H54 (cell line): ENCODE data around the gene BSG.
A peak's percentile ranks its signal among the peaks of the same experiment; 100 is the strongest.

Experiments used
- DNase-seq: peaks from one replicate; pipeline ENCODE4 v3.0.0; 2011; ENCODE audit warnings: low spot score, mixed read lengths; ENCODE audit not compliant: insufficient read length
- FAIRE-seq: peaks from 3 replicates; lab custom pipeline; 2011; peaks lifted over from hg19 to GRCh38; lab: Jason Lieb, UNC
- POLR2A ChIP-seq: IDR thresholded peaks from 2 replicates; pipeline ENCODE4 v1.6.1; 2011; ENCODE audit warnings: low read depth, mild to moderate bottlenecking, low read length

BSG gene

GRCh38 chr19:572140-572742, at the start of gene BSG:
Gene BSG (plus strand): TSS chr19:572596. CDS start chr19:572635, 39 bp downstream.
- DNase-seq (peak; percentile 99), FAIRE-seq (peak; percentile 38)
- peak; percentile 97 for TF ChIP-seq POLR2A

GRCh38 chr19:522726-523125, 49.7 kb upstream of the BSG start:
- DNase-seq (no peak), FAIRE-seq (no peak)
- TF ChIP-seq POLR2A = no peak

- DNase-seq (no peak), FAIRE-seq (no peak)
- no peak for TF ChIP-seq POLR2A
Observed at GRCh38 chr19:524062-524674, 48.2 kb upstream of the BSG start.

GRCh38 chr19:525029-525428, 47.4 kb upstream of the BSG start:
- DNase-seq (no peak), FAIRE-seq (no peak)
- TF ChIP-seq POLR2A = no peak

GRCh38 chr19:525857-526419, 46.5 kb upstream of the BSG start:
- DNase-seq = no peak
- no peak for TF ChIP-seq POLR2A
- no peak for FAIRE-seq

GRCh38 chr19:530134-531008, 42.0 kb upstream of the BSG start:
- no peak for FAIRE-seq
- no peak for TF ChIP-seq POLR2A

GRCh38 chr19:531009-531752, 41.2 kb upstream of the BSG start:
- FAIRE-seq = no peak

More at GRCh38 chr19:530134-531008, 42.0 kb upstream of the BSG start:
- no peak for DNase-seq

GRCh38 chr19:531753-532560, 40.4 kb upstream of the BSG start, which contains the start of gene CDC34:
Gene CDC34 (plus strand): TSS chr19:531760. CDS start chr19:531932, 172 bp downstream.
- DNase-seq (no peak), FAIRE-seq (no peak)
- peak; percentile 79 for TF ChIP-seq POLR2A

More at GRCh38 chr19:531009-531752, 41.2 kb upstream of the BSG start:
- DNase-seq = peak; percentile 95
- TF ChIP-seq POLR2A = 0 out of 2 replicates have a peak, but pooled peaks have one; percentile 57

GRCh38 chr19:532561-533363, 39.6 kb upstream of the BSG start:
- DNase-seq (peak; percentile 69), FAIRE-seq (no peak)
- TF ChIP-seq POLR2A = no peak

- FAIRE-seq (no peak), DNase-seq (no peak)
Observed at GRCh38 chr19:533364-534058, 38.9 kb upstream of the BSG start.

GRCh38 chr19:534088-534487, 38.3 kb upstream of the BSG start:
- no peak for FAIRE-seq
- no peak for DNase-seq
- TF ChIP-seq POLR2A = no peak

More at GRCh38 chr19:533364-534058, 38.9 kb upstream of the BSG start:
- TF ChIP-seq POLR2A = no peak
